ENCODE results near the gene KASH5. TPM values are rescaled to one million over a fixed set of nuclear protein-coding genes. Genes with fewer than 3 reads are reported as not detected.

Gene KASH5
- total and polyA plus RNA-seq, 4 donors: not detected

- no peak for TF ChIP-seq NR2F2 (IDR thresholded peaks at IDR 0.05)
- TF ChIP-seq ZBTB33 (IDR thresholded peaks at IDR 0.05): no peak
- TF ChIP-seq ATF3 (IDR thresholded peaks at IDR 0.05): no peak
- TF ChIP-seq GABPA (IDR thresholded peaks at IDR 0.05 in 1 of 2, conservative IDR thresholded peaks at IDR 0.05 in 1 of 2): no peak
- no peak for TF ChIP-seq MAX (IDR thresholded peaks at IDR 0.05)
Measured at GRCh38 chr19:49439836-49440235, 51.8 kb downstream of the KASH5 start (continued).

DNA sequence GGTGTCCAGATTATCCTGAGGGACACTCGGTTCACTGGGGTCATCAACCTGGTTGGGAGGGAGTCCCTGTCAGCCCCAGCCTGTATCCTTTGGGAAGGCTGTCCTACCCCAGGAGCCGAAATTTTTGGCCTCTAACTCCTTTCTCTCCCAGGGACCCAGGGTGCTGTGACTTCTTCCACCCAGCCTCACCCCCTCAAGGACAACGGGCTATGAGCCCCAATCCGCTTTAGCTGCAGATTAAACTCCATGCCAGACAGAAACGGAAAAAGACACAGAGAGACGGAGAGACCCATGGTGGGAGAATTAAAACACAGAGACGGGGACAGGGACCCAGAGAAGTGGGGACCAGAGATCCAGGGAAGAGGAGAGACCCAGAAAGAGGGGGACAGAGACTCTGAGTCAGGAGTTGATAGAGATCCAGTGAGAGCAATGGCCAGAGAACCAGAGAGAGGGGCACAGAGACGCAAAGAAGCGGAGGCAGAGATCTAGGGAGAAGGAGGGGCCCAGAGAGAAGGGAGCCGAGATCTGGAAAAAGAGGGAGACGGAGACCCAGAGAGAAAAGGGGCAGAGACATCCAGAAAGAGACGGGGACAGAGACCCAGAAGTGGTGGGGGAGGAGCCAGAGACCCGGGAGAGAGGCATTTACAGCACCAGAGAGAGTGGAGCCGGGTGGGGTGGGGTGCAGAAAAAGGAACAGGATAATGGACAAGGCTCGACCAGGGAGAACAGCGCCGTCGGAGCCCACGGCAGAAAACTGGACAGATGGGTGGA lies 52.6 kb downstream of the KASH5 start:
- peaks cover 0 to 8% (median 3%) of the 10 kb centered on the region in 4 donors for H3K4me1 ChIP-seq (ENCODE audit: control insufficient read depth in 4 of 4, insufficient read depth in 4 of 4, low read length in 3 of 4)
- TF ChIP-seq NR2F2 (IDR thresholded peaks at IDR 0.05) (no peak), TAF1 (conservative IDR thresholded peaks at IDR 0.05) (no peak), EGR1 (IDR thresholded peaks at IDR 0.05; ENCODE audit: low read depth in 2 of 2) (no peak), SP1 (IDR thresholded peaks at IDR 0.05) (no peak), FOXA1 (IDR thresholded peaks at IDR 0.05) (no peak), YY1 (IDR thresholded peaks at IDR 0.05) (no peak), HNF4A (conservative IDR thresholded peaks at IDR 0.05) (no peak)
- TF ChIP-seq, protein P1, sequence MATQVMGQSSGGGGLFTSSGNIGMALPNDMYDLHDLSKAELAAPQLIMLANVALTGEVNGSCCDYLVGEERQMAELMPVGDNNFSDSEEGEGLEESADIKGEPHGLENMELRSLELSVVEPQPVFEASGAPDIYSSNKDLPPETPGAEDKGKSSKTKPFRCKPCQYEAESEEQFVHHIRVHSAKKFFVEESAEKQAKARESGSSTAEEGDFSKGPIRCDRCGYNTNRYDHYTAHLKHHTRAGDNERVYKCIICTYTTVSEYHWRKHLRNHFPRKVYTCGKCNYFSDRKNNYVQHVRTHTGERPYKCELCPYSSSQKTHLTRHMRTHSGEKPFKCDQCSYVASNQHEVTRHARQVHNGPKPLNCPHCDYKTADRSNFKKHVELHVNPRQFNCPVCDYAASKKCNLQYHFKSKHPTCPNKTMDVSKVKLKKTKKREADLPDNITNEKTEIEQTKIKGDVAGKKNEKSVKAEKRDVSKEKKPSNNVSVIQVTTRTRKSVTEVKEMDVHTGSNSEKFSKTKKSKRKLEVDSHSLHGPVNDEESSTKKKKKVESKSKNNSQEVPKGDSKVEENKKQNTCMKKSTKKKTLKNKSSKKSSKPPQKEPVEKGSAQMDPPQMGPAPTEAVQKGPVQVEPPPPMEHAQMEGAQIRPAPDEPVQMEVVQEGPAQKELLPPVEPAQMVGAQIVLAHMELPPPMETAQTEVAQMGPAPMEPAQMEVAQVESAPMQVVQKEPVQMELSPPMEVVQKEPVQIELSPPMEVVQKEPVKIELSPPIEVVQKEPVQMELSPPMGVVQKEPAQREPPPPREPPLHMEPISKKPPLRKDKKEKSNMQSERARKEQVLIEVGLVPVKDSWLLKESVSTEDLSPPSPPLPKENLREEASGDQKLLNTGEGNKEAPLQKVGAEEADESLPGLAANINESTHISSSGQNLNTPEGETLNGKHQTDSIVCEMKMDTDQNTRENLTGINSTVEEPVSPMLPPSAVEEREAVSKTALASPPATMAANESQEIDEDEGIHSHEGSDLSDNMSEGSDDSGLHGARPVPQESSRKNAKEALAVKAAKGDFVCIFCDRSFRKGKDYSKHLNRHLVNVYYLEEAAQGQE (IDR thresholded peaks at IDR 0.05): no peak
- WGBS: 30% methylated on average over 19 of the region's 19 CpGs
- no peak for DNase-seq (ENCODE audit: low spot score)
- no peaks in the 10 kb centered on the region for H3K36me3 ChIP-seq (ENCODE audit: control insufficient read depth in 4 of 4, insufficient read depth in 3 of 4, low read depth in 1 of 4, low read length in 3 of 4)
- H3K9ac ChIP-seq (ENCODE audit: low read depth in 1 of 2, low read length in 2 of 2): no peak overlapping the region
- peaks cover 0 to 3% (median 1%) of the 10 kb centered on the region in 4 donors for H3K27me3 ChIP-seq (ENCODE audit: control insufficient read depth in 4 of 4, insufficient read depth in 4 of 4, low read length in 3 of 4)
- no peak overlapping the region for H3K4me3 ChIP-seq (ENCODE audit: low read depth in 1 of 3, low read length in 3 of 3)
- H3K27ac ChIP-seq (ENCODE audit: low read depth in 1 of 2, low read length in 2 of 2): no peak overlapping the region
- no peaks in the 10 kb centered on the region for H3K9me3 ChIP-seq (ENCODE audit: control insufficient read depth in 4 of 4, low read length in 3 of 4)

- no peak within 1 kb of the TSS for H3K9ac ChIP-seq (ENCODE audit: low read depth in 1 of 2, low read length in 2 of 2)
- no peak for DNase-seq (ENCODE audit: low spot score)
- H3K9me3 ChIP-seq (ENCODE audit: control insufficient read depth in 4 of 4, low read length in 3 of 4): no peaks in the 10 kb centered on the region
- peaks cover 0 to 8% (median 3%) of the 10 kb centered on the region in 4 donors for H3K4me1 ChIP-seq (ENCODE audit: control insufficient read depth in 4 of 4, insufficient read depth in 4 of 4, low read length in 3 of 4)
- peaks cover 0 to 3% (median 1%) of the 10 kb centered on the region in 4 donors for H3K27me3 ChIP-seq (ENCODE audit: control insufficient read depth in 4 of 4, insufficient read depth in 4 of 4, low read length in 3 of 4)
- no peak within 1 kb of the TSS for H3K27ac ChIP-seq (ENCODE audit: low read depth in 1 of 2, low read length in 2 of 2)
- H3K4me3 ChIP-seq (ENCODE audit: low read depth in 1 of 3, low read length in 3 of 3): peak within 1 kb of the TSS in 1 of 3 donors; percentile 28
- 8% methylated on average over 56 of the region's 56 CpGs for WGBS
- H3K36me3 ChIP-seq (ENCODE audit: control insufficient read depth in 4 of 4, insufficient read depth in 3 of 4, low read depth in 1 of 4, low read length in 3 of 4): peaks cover 0 to 2% (median 0%) of the 10 kb centered on the region in 4 donors
- TF ChIP-seq, protein P2, sequence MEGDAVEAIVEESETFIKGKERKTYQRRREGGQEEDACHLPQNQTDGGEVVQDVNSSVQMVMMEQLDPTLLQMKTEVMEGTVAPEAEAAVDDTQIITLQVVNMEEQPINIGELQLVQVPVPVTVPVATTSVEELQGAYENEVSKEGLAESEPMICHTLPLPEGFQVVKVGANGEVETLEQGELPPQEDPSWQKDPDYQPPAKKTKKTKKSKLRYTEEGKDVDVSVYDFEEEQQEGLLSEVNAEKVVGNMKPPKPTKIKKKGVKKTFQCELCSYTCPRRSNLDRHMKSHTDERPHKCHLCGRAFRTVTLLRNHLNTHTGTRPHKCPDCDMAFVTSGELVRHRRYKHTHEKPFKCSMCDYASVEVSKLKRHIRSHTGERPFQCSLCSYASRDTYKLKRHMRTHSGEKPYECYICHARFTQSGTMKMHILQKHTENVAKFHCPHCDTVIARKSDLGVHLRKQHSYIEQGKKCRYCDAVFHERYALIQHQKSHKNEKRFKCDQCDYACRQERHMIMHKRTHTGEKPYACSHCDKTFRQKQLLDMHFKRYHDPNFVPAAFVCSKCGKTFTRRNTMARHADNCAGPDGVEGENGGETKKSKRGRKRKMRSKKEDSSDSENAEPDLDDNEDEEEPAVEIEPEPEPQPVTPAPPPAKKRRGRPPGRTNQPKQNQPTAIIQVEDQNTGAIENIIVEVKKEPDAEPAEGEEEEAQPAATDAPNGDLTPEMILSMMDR (IDR thresholded peaks at IDR 0.05; ENCODE audit: low read depth, low read length, missing input control): no peak
- TF ChIP-seq RXRA (IDR thresholded peaks at IDR 0.05) (no peak), GABPA (IDR thresholded peaks at IDR 0.05 in 1 of 2, conservative IDR thresholded peaks at IDR 0.05 in 1 of 2) (no peak), ATF3 (IDR thresholded peaks at IDR 0.05) (no peak), SP1 (IDR thresholded peaks at IDR 0.05) (no peak), NR2F2 (IDR thresholded peaks at IDR 0.05) (no peak), RAD21 (IDR thresholded peaks at IDR 0.05) (no peak)
- TF ChIP-seq, protein P1 (IDR thresholded peaks at IDR 0.05): no peak
Measured at GRCh38 chr19:49441210-49441959, 53.3 kb downstream of the KASH5 start, which contains the start of gene SLC17A7. Gene SLC17A7, minus strand, starts transcription at chr19:49441527. Its CDS starts 148 bp downstream, at chr19:49441379.
